Measurements from ENCODE around the gene IL25.

GRCh38 chr14:23351681-23352505, 20.7 kb upstream of the IL25 start:
- TF ChIP-seq CTCF (IDR thresholded peaks at IDR 0.05) (peak; percentile 25; the same call in 1 of the 2 replicates), REST (IDR thresholded peaks at IDR 0.05; ENCODE audit: insufficient read depth in 1 of 2, low read depth in 2 of 2, low read length in 1 of 2) (no peak), POLR2AphosphoS5 (IDR thresholded peaks at IDR 0.05; ENCODE audit: low read depth, low read length) (no peak), SIN3A (IDR thresholded peaks at IDR 0.05; ENCODE audit: borderline replicate concordance, insufficient read depth, low read depth, low read length) (no peak)
